HepG2 (cell line): Measurements from ENCODE around the gene MSI2. TPM values are rescaled to one million over a fixed set of nuclear protein-coding genes. Genes with fewer than 3 reads are reported as not detected.

ENCODE experiments used
- ATAC-seq: fragments of 200-7000 bp; cut with Tn5 transposase; 3 replicates; pipeline ENCODE4 v1.9.1; 2020; ENCODE audit warnings: mild to moderate bottlenecking, moderate library complexity
- BruUV-seq: library from RNA; stranded (reverse); fragments of 400-500 nt; replicated peaks from 2 replicates; lab custom pipeline; 2021; lab: Mats Ljungman, UMichigan
- CTCF ChIA-PET: fragments of 300-600 bp; formaldehyde crosslinking; extraction: SDS; loops from one replicate; lab custom pipeline; 2021; ENCODE audit warnings: low total read pairs, inconsistent platforms, low intra/inter-chr PET ratio; lab: Yijun Ruan, JAX
- POLR2A ChIA-PET: fragments of 350-600 bp; sonication (Branson Sonifier 250); formaldehyde crosslinking; loops from one replicate; lab custom pipeline; 2020; ENCODE audit warnings: antibody characterized with exemption, inconsistent platforms; lab: Yijun Ruan, JAX
- DNase-seq: peaks from one replicate; pipeline ENCODE4 v3.0.0-alpha.2; 2015; ENCODE audit warnings: low spot score
- FAIRE-seq: peaks from 3 replicates; lab custom pipeline; 2011; peaks lifted over from hg19 to GRCh38; lab: Jason Lieb, UNC
- H2AFZ ChIP-seq: one replicate; pipeline ENCODE4 v1.6.1; 2011; ENCODE audit warnings: low read length, inconsistent platforms
- H3K27ac ChIP-seq: fragments of 300-600 bp; 3 replicates; pipeline ENCODE4 v1.8.0; 2011; ENCODE audit warnings: mixed run types, mild to moderate bottlenecking, mixed read lengths, low read length, inconsistent platforms; ENCODE audit not compliant: insufficient read depth; ENCODE audit errors: extremely low read length
- H3K27me3 ChIP-seq, 2 experiments: fragments of 200-600 bp in 1 of 2; 2 replicates in 1 of 2; 3 replicates in 1 of 2; pipeline versions ENCODE4 v1.6.0 to v1.8.0; 2011; ENCODE audit warnings: low read length in 2 of 2, mild to moderate bottlenecking in 2 of 2, moderate library complexity in 2 of 2, inconsistent platforms in 1 of 2; ENCODE audit not compliant: insufficient read depth in 2 of 2, control insufficient read depth in 1 of 2
- H3K36me3 ChIP-seq, 2 experiments: fragments of 200-600 bp in 1 of 2; replicated peaks in 1 of 2; 2 replicates in 1 of 2; 3 replicates in 1 of 2; pipeline versions ENCODE4 v1.5.1 to v1.8.0; 2011; ENCODE audit warnings: low read length in 2 of 2, inconsistent platforms in 1 of 2; ENCODE audit not compliant: insufficient read depth in 2 of 2, control insufficient read depth in 1 of 2
- H3K4me1 ChIP-seq: 2 replicates; pipeline ENCODE4 v1.5.1; 2012; ENCODE audit warnings: low read length, inconsistent platforms; ENCODE audit not compliant: insufficient read depth
- H3K4me2 ChIP-seq: 2 replicates; pipeline ENCODE4 v1.6.0; 2011; ENCODE audit warnings: low read depth, low read length, inconsistent platforms
- H3K4me3 ChIP-seq, 3 experiments: fragments of 200-600 bp in 1 of 3; sonication (generic), shearing (Covaris generic) in 1 of 3; replicated peaks in 1 of 3; 2 replicates each; pipeline ENCODE4 v1.5.1; 2011 to 2016; ENCODE audit warnings: low read length in 3 of 3, inconsistent platforms in 2 of 3, low read depth in 2 of 3, mild to moderate bottlenecking in 2 of 3, control low read depth in 1 of 3, mixed read lengths in 1 of 3; ENCODE audit not compliant: insufficient read depth in 1 of 3
- H3K79me2 ChIP-seq: one replicate; pipeline ENCODE4 v1.6.1; 2011; ENCODE audit warnings: low read length, inconsistent platforms; ENCODE audit not compliant: insufficient read depth
- H3K9ac ChIP-seq: 2 replicates; pipeline ENCODE4 v1.6.0; 2011; ENCODE audit warnings: mild to moderate bottlenecking, low read depth, low read length, inconsistent platforms; ENCODE audit not compliant: insufficient read depth
- H3K9me3 ChIP-seq: 2 replicates; pipeline ENCODE4 v1.5.1; 2012; ENCODE audit warnings: mild to moderate bottlenecking, low read length
- H4K20me1 ChIP-seq: 2 replicates; pipeline ENCODE4 v1.6.0; 2011; ENCODE audit warnings: inconsistent platforms, mild to moderate bottlenecking, low read length, moderate library complexity; ENCODE audit not compliant: insufficient read depth
- MZF1 ChIP-seq: sonication (generic); formaldehyde crosslinking; IDR thresholded peaks from 2 replicates; pipeline ENCODE4 v1.8.1; 2023; ENCODE audit warnings: mild to moderate bottlenecking, missing genetic modification reagents, borderline replicate concordance
- NFE2 ChIP-seq: sonication (generic); formaldehyde crosslinking; IDR thresholded peaks from 2 replicates; pipeline ENCODE4 v1.4.0; 2020; ENCODE audit warnings: missing genetic modification reagents
- SNAPC5 ChIP-seq: sonication (generic); formaldehyde crosslinking; IDR thresholded peaks from 2 replicates; pipeline ENCODE4 v1.8.1; 2023; ENCODE audit warnings: mild to moderate bottlenecking, missing genetic modification reagents, borderline replicate concordance
- TMF1 ChIP-seq: sonication (generic); formaldehyde crosslinking; IDR thresholded peaks from 2 replicates; pipeline ENCODE4 v1.8.1; 2022; ENCODE audit warnings: low read depth, missing genetic modification reagents
- TOE1 ChIP-seq: sonication (generic); formaldehyde crosslinking; IDR thresholded peaks from 2 replicates; pipeline ENCODE4 v1.4.0; 2020; ENCODE audit warnings: mild to moderate bottlenecking, missing genetic modification reagents
- ZFP1 ChIP-seq: IDR thresholded peaks from 2 replicates; pipeline ENCODE4 v1.6.1; 2016
- ZNF292 ChIP-seq: sonication (generic); formaldehyde crosslinking; IDR thresholded peaks from 2 replicates; pipeline ENCODE4 v1.8.1; 2022; ENCODE audit warnings: mild to moderate bottlenecking, low read depth, missing genetic modification reagents, borderline replicate concordance
- ZNF572 ChIP-seq: sonication (generic); formaldehyde crosslinking; IDR thresholded peaks from 2 replicates; pipeline ENCODE4 v1.5.1; 2020; ENCODE audit warnings: mild to moderate bottlenecking, missing genetic modification reagents
- WGBS: methylation state at CpG from one replicate; pipeline ENCODE4 v1.1.6; 2017; ENCODE audit warnings: low lambda C conversion rate; 5-methylcytosine and 5-hydroxymethylcytosine counted together
- in situ Hi-C: cut with HindIII; loops from 2 replicates; pipeline ENCODE4 v1.10.0; 2017; ENCODE audit warnings: low pct_unique_long_range_greater_than_20kb; ENCODE audit not compliant: extremely low pct_ligation_motif_present
- intact Hi-C: fragments of 100-400 bp; cut with micrococcal nuclease; formaldehyde crosslinking; loops from one replicate; pipeline ENCODE4 v1.10.0; 2022; ENCODE audit not compliant: unreplicated experiment
- polyA plus RNA-seq, 8 experiments: library from polyadenylated mRNA; depleted of rRNA in 3 of 8; stranded (reverse) in 7 of 8; unstranded in 1 of 8; fragments of >200 nt; fragmentation: Illumina TruSeq in 4 of 8; extraction: Trizol in 4 of 8; gene quantifications; 2 replicates each; pipeline versions ENCODE4 v1.2.1 to v1.2.3, GENCODE V29; 2011 to 2016; ENCODE audit warnings: low read depth in 4 of 8, missing spikeins in 1 of 8, mixed read lengths in 1 of 8; ENCODE audit not compliant: insufficient read depth in 1 of 8
- total RNA-seq, 5 experiments: library from RNA; depleted of rRNA; stranded (reverse); fragments of >200 nt; fragmentation: Illumina TruSeq; extraction: Trizol; gene quantifications; 2 replicates each; pipeline ENCODE4 v1.2.3, GENCODE V29; 2016; ENCODE audit warnings: low read depth in 1 of 5
- TF ChIP-seq, protein P1 (sequence below): sonication (generic); formaldehyde crosslinking; IDR thresholded peaks from 2 replicates; pipeline ENCODE4 v1.8.0; 2022; ENCODE audit warnings: missing genetic modification reagents, mild to moderate bottlenecking, moderate library complexity, borderline replicate concordance
- TF ChIP-seq, protein P2 (sequence below): sonication (generic); formaldehyde crosslinking; IDR thresholded peaks from 2 replicates; pipeline ENCODE4 v1.8.1; 2023; ENCODE audit warnings: mild to moderate bottlenecking, missing genetic modification reagents

MSI2 gene
- total and polyA plus RNA-seq, 2 of the 13 experiments (the other 11 are each of a cell fraction or from before 2014, with no cell fraction given): 77.5 to 78.4 TPM

GRCh38 chr17:57699751-57700219, 443.5 kb downstream of the MSI2 start:
- Histone ChIP-seq H4K20me1 (no peaks in the 10 kb centered on the region), H3K4me1 (peaks cover 24% of the 10 kb centered on the region), H3K79me2 (no peaks in the 10 kb centered on the region), H3K27me3 (no peaks in the 10 kb centered on the region), H3K27ac (no peak overlapping the region), H3K4me3 (no peak overlapping the region), H3K4me2 (no peak overlapping the region), H3K9ac (no peak overlapping the region), H3K36me3 (no peaks in the 10 kb centered on the region), H2AFZ (no peak overlapping the region), H3K9me3 (no peaks in the 10 kb centered on the region)
- in situ Hi-C loops (no loop called here), intact Hi-C loops (no loop called here)
- TF ChIP-seq MZF1: no peak
- TF ChIP-seq, protein P1, sequence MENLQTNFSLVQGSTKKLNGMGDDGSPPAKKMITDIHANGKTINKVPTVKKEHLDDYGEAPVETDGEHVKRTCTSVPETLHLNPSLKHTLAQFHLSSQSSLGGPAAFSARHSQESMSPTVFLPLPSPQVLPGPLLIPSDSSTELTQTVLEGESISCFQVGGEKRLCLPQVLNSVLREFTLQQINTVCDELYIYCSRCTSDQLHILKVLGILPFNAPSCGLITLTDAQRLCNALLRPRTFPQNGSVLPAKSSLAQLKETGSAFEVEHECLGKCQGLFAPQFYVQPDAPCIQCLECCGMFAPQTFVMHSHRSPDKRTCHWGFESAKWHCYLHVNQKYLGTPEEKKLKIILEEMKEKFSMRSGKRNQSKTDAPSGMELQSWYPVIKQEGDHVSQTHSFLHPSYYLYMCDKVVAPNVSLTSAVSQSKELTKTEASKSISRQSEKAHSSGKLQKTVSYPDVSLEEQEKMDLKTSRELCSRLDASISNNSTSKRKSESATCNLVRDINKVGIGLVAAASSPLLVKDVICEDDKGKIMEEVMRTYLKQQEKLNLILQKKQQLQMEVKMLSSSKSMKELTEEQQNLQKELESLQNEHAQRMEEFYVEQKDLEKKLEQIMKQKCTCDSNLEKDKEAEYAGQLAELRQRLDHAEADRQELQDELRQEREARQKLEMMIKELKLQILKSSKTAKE (CRISPR knock-in tag): no peak
- no peak for FAIRE-seq
- no TSS peak for BruUV-seq
- POLR2A ChIA-PET: no interaction called here
- CTCF ChIA-PET: no interaction called here
- no peak for DNase-seq
- 76% methylated on average over 9 of the region's 9 CpGs for WGBS
- ATAC-seq: no peak

- Histone ChIP-seq H3K4me3 (no peak overlapping the region), H3K36me3 (no peaks in the 10 kb centered on the region), H3K27me3 (peaks cover 0 to 4% of the 10 kb centered on the region in 2 experiments; a peak in 1 of 5 replicates), H3K9ac (no peak overlapping the region), H2AFZ (no peak overlapping the region), H3K27ac (no peak overlapping the region), H4K20me1 (no peaks in the 10 kb centered on the region), H3K4me2 (no peak overlapping the region), H3K79me2 (no peaks in the 10 kb centered on the region), H3K4me1 (peaks cover 24% of the 10 kb centered on the region), H3K9me3 (no peaks in the 10 kb centered on the region)
- WGBS: 69% methylated on average over 5 of the region's 5 CpGs
- no peak for DNase-seq
- FAIRE-seq: no peak
- no TSS peak for BruUV-seq
- ChIA-PET CTCF (no interaction called here), POLR2A (no interaction called here)
- no peak for TF ChIP-seq SNAPC5 (CRISPR knock-in tag)
- TF ChIP-seq ZFP1 (CRISPR knock-in tag): no peak
- no peak for TF ChIP-seq TOE1 (CRISPR knock-in tag)
- TF ChIP-seq ZNF572 (CRISPR knock-in tag): no peak
- TF ChIP-seq TMF1 (CRISPR knock-in tag): no peak
- TF ChIP-seq ZNF292 (CRISPR knock-in tag): no peak
- TF ChIP-seq, protein P2, sequence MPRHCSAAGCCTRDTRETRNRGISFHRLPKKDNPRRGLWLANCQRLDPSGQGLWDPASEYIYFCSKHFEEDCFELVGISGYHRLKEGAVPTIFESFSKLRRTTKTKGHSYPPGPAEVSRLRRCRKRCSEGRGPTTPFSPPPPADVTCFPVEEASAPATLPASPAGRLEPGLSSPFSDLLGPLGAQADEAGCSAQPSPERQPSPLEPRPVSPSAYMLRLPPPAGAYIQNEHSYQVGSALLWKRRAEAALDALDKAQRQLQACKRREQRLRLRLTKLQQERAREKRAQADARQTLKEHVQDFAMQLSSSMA (CRISPR knock-in tag): no peak
- no peak for TF ChIP-seq NFE2
- ATAC-seq: no peak
- in situ Hi-C loops (no loop called here), intact Hi-C loops (no loop called here)
These were observed 444.8 kb downstream of the MSI2 start for GRCh38 chr17:57701124-57701523.
